DOHH2 (cell line): ENCODE measurements around the gene SAMD15.

Experiments
- EZH2phosphoT487 ChIP-seq: fragments of 200-600 bp; sonication (generic); IDR thresholded peaks from 2 replicates; pipeline ENCODE4 v1.6.1; 2017; ENCODE audit warnings: borderline replicate concordance, mild to moderate bottlenecking, antibody characterized with exemption, low read length, moderate library complexity, mixed read lengths
- TF ChIP-seq, protein P1 (sequence below): fragments of 200-600 bp; sonication (generic); IDR thresholded peaks from one replicate; pipeline ENCODE4 v1.5.1; 2014; ENCODE audit warnings: antibody characterized with exemption, mild to moderate bottlenecking, low read depth, low read length; ENCODE audit not compliant: poor library complexity, severe bottlenecking

DNA sequence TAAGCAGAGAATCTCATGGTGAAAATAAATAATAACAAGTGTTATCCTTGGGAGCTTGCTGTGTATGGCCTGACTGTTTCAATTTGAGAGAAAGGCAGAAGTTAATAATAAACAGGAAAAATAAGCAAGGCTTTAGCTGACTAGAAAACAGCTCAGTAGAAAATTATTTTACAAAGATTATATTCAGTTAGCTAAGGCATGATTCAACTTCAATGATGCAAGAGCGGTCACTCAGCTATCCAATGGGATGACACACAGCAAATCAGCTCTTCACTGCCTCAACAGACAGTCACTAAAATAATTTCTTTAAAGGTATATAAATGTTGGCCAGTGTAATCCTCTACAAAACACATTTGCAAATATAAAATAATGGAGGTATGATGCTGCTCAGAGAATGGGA, 37.8 kb upstream of the SAMD15 start:
- TF ChIP-seq, protein P1, sequence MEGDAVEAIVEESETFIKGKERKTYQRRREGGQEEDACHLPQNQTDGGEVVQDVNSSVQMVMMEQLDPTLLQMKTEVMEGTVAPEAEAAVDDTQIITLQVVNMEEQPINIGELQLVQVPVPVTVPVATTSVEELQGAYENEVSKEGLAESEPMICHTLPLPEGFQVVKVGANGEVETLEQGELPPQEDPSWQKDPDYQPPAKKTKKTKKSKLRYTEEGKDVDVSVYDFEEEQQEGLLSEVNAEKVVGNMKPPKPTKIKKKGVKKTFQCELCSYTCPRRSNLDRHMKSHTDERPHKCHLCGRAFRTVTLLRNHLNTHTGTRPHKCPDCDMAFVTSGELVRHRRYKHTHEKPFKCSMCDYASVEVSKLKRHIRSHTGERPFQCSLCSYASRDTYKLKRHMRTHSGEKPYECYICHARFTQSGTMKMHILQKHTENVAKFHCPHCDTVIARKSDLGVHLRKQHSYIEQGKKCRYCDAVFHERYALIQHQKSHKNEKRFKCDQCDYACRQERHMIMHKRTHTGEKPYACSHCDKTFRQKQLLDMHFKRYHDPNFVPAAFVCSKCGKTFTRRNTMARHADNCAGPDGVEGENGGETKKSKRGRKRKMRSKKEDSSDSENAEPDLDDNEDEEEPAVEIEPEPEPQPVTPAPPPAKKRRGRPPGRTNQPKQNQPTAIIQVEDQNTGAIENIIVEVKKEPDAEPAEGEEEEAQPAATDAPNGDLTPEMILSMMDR, result no peak
- no peak for TF ChIP-seq EZH2phosphoT487
